ENCODE measurements around the gene PGM5.

DNA sequence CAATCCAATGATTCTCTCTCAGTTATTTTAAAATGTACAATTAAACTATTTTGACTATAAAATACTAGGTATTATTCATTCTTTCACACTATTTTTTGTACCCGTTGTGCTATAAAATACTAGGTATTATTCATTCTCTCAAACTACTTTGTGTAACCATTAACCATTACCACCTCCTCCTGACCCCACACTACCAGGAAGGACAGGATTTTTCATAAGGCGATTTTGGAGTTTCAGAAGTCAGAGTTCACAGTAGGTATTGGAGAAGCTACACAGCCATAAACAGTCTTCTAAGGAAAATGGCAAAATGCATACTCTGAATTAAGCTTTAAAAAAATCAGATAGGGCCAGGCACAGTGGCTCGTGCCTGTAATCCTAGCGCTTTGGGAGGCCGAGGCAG is 219.4 kb downstream of the PGM5 start:
- TF ChIP-seq EZH2 (IDR thresholded peaks at IDR 0.05; ENCODE audit: insufficient read depth, poor library complexity, severe bottlenecking), result no peak
- TF ChIP-seq EZH2phosphoT487 (IDR thresholded peaks at IDR 0.05; ENCODE audit: insufficient read depth, low read depth), result no peak
